Activated CD8-positive, alpha-beta T cell treated with anti-CD3 and anti-CD28 coated beads for 36 hours (primary cell): ENCODE results near the gene RFX3. TPM values are rescaled to one million over a fixed set of nuclear protein-coding genes. Genes with fewer than 3 reads are reported as not detected.

ENCODE experiments used
- ATAC-seq: fragments of 200-7000 bp; cut with Tn5 transposase; one replicate; pipeline ENCODE4 v1.10.0; 2021; ENCODE audit warnings: mild to moderate bottlenecking, moderate library complexity
- CTCF ChIA-PET: fragments of 350-600 bp; sonication (Branson Sonifier 250); formaldehyde crosslinking; loops from one replicate; lab custom pipeline; 2021; ENCODE audit warnings: antibody characterized with exemption; lab: Charles Lee
- POLR2A ChIA-PET: fragments of 350-600 bp; sonication (Branson Sonifier 250); formaldehyde crosslinking; loops from one replicate; lab custom pipeline; 2021; ENCODE audit warnings: antibody characterized with exemption; lab: Charles Lee
- DNase-seq: peaks from one replicate; pipeline ENCODE4 v3.0.0-alpha.2; 2020
- H3K27ac Mint-ChIP-seq: one replicate; pipeline ENCODE4 v1.8.0; 2021; ENCODE audit warnings: mild to moderate bottlenecking, mixed read lengths
- H3K27me3 Mint-ChIP-seq: one replicate; pipeline ENCODE4 v1.8.0; 2021; ENCODE audit warnings: mixed read lengths
- H3K36me3 Mint-ChIP-seq: one replicate; pipeline ENCODE4 v1.8.0; 2021; ENCODE audit warnings: low read depth, mixed read lengths
- H3K4me1 Mint-ChIP-seq: one replicate; pipeline ENCODE4 v1.8.0; 2021; ENCODE audit warnings: low read depth, mixed read lengths
- H3K4me3 Mint-ChIP-seq: one replicate; pipeline ENCODE4 v1.8.0; 2021; ENCODE audit warnings: mild to moderate bottlenecking, moderate library complexity, mixed read lengths
- H3K9me3 Mint-ChIP-seq: one replicate; pipeline ENCODE4 v1.8.0; 2021; ENCODE audit warnings: mixed read lengths
- intact Hi-C: fragments of 100-400 bp; cut with micrococcal nuclease; formaldehyde crosslinking; loops from one replicate; pipeline ENCODE4 v1.10.0; 2022
- total RNA-seq, 2 experiments: library from RNA; stranded (reverse); gene quantifications; one replicate each; pipeline ENCODE4 v1.2.3, GENCODE V29; 2021
- TF ChIP-seq, protein P1 (sequence below): fragments of 200-600 bp; IDR thresholded peaks from one replicate; pipeline ENCODE4 v1.8.0; 2022; ENCODE audit warnings: antibody characterized with exemption, mild to moderate bottlenecking

RFX3 gene
- total RNA-seq, 2 experiments from 2014 or later = 10.3 to 12.3 TPM

DNA sequence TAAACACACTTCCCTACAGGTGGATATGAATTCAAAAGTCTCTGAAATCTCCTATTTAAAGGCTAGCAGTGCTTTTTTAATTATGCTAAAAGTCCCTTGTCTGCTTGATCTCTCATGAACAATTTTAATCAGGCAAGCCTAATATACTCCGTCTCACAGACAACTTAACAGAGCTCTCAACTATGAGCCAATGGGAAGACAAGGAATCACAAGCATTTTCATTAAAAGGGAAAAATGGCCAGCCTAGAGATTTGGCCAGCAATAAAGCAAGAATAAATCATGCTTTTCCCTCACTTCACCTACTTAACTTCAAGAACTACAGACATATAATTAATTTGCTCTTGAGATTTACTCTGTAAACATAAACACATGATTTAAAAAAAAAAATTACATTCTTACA lies 78.0 kb downstream of the RFX3 start:
- TF ChIP-seq, protein P1, sequence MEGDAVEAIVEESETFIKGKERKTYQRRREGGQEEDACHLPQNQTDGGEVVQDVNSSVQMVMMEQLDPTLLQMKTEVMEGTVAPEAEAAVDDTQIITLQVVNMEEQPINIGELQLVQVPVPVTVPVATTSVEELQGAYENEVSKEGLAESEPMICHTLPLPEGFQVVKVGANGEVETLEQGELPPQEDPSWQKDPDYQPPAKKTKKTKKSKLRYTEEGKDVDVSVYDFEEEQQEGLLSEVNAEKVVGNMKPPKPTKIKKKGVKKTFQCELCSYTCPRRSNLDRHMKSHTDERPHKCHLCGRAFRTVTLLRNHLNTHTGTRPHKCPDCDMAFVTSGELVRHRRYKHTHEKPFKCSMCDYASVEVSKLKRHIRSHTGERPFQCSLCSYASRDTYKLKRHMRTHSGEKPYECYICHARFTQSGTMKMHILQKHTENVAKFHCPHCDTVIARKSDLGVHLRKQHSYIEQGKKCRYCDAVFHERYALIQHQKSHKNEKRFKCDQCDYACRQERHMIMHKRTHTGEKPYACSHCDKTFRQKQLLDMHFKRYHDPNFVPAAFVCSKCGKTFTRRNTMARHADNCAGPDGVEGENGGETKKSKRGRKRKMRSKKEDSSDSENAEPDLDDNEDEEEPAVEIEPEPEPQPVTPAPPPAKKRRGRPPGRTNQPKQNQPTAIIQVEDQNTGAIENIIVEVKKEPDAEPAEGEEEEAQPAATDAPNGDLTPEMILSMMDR = no peak
- H3K27me3 Mint-ChIP-seq = no peaks in the 10 kb centered on the region
- H3K4me3 Mint-ChIP-seq = no peak overlapping the region
- peaks cover 1% of the 10 kb centered on the region for H3K9me3 Mint-ChIP-seq
- intact Hi-C loops = no loop called here
- H3K27ac Mint-ChIP-seq = no peak overlapping the region
- peaks cover 4% of the 10 kb centered on the region for H3K4me1 Mint-ChIP-seq
- CTCF ChIA-PET = interaction anchor here (2.1 kb wide), 1 partner anchor 20 kb away, joined by 8 read pairs; no protein-coding TSS in a partner anchor
- no peak for ATAC-seq
- POLR2A ChIA-PET = no interaction called here
- peaks cover 15% of the 10 kb centered on the region for H3K36me3 Mint-ChIP-seq
- DNase-seq = no peak

DNA sequence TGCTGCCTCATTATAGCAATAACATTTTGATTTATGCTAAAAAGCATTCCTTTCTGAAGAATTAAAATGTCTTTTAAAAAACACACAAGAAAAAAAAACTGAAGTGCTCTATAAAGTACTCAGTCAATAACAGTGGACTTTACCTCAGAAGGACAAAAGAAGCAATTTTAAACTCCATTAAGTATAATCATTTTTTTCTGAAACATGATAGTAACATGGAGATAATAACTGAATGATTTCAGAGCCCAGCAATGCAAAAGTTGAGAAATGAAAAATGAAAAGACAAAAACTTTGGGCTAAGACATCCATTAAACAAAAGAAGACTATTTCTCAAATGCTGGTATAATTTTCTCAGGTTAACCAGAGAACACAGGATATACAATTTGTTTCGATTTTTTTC lies 78.7 kb downstream of the RFX3 start:
- H3K4me1 Mint-ChIP-seq = peaks cover 4% of the 10 kb centered on the region
- POLR2A ChIA-PET = no interaction called here
- CTCF ChIA-PET = interaction anchor here (2.1 kb wide), 1 partner anchor 21 kb away, joined by 8 read pairs; no protein-coding TSS in a partner anchor
- TF ChIP-seq, protein P1 = no peak
- no peak for ATAC-seq
- H3K36me3 Mint-ChIP-seq = peaks cover 15% of the 10 kb centered on the region
- no peak overlapping the region for H3K27ac Mint-ChIP-seq
- no peak overlapping the region for H3K4me3 Mint-ChIP-seq
- H3K9me3 Mint-ChIP-seq = peaks cover 1% of the 10 kb centered on the region
- H3K27me3 Mint-ChIP-seq = no peaks in the 10 kb centered on the region
- DNase-seq = no peak
- intact Hi-C loops = no loop called here

DNA sequence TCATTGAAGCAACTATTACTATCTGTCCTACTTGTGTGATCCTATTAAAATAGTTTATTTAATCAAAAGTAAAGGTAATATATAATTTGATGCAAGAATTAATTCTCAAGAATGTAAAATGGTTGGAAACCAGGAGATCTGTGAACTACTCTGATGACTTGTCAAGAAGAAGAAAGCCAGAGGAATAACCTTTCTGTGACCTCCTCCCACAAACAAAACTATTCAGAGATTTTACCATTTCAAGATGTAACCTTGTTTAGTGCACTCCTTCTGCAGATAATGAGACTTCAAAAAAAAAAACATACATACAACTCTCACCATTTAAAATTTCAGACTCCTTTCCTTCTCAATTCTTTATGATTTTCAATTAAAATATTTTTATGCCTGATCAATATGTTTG lies 79.5 kb downstream of the RFX3 start:
- H3K9me3 Mint-ChIP-seq = peaks cover 1% of the 10 kb centered on the region
- CTCF ChIA-PET = no interaction called here
- ATAC-seq (no peak), DNase-seq (no peak)
- TF ChIP-seq, protein P1 = no peak
- H3K4me1 Mint-ChIP-seq = peaks cover 5% of the 10 kb centered on the region
- no peak overlapping the region for H3K27ac Mint-ChIP-seq
- no peaks in the 10 kb centered on the region for H3K27me3 Mint-ChIP-seq
- POLR2A ChIA-PET = no interaction called here
- H3K4me3 Mint-ChIP-seq = no peak overlapping the region
- peaks cover 13% of the 10 kb centered on the region for H3K36me3 Mint-ChIP-seq
- intact Hi-C loops = no loop called here

DNA sequence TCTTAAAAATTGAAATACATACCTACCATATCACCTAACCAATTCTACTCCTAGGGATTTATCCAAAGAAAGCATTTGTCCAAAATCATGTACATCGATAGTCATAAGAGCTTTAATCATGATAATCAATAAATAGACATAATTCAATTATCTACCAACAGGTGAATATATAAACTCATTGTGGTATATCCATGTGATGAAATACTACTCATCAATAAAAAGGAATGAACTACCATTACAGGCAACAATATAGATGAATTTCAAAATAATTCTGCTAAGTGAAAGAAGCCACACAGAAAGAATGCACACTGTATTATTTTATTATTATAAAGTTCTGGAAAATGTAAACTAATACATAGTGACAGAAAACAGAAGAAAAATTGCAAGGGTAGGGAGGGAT lies 81.8 kb downstream of the RFX3 start:
- intact Hi-C loops = no loop called here
- TF ChIP-seq, protein P1 = no peak
- Mint-ChIP-seq H3K4me3 (no peak overlapping the region), H3K36me3 (peaks cover 10% of the 10 kb centered on the region), H3K27me3 (no peaks in the 10 kb centered on the region), H3K4me1 (peaks cover 6% of the 10 kb centered on the region), H3K27ac (no peak overlapping the region), H3K9me3 (peaks cover 1% of the 10 kb centered on the region)
- POLR2A ChIA-PET = no interaction called here
- DNase-seq (no peak), ATAC-seq (no peak)
- CTCF ChIA-PET = interaction anchor here (1.1 to 8.1 kb wide), 3 partner anchors 23 to 228 kb away, joined by 3 to 70 read pairs (median 3); no protein-coding TSS in a partner anchor

DNA sequence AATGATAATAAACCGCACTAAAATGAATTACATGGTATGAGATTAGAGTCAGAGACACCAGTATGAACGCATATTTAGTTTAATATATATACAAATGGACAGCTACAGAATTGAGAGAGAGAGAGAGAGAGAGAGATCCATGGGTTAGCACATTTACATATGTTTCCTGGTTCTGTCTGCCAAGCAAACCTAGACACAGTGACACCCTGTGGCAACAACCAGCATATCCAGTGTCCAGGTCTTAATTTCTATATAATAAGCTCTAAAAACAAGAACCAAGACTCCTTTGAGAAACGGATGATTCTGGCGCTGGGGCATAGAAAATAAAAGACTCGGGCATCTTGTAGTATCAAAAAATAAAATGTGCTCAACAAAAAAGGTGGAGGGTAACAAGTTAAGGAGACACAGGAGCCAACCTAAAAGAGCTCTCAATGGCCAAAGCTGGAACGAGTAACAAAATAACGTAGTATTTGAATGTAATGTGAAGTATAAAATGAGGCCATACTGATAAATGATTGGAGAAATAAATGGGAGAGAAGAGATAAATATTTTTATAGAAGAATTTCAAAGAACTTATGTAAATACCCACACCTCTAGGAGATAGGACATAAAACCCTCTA lies 84.5 kb downstream of the RFX3 start:
- ATAC-seq (peak; percentile 79), DNase-seq (peak; percentile 73)
- POLR2A ChIA-PET = no interaction called here
- TF ChIP-seq, protein P1 = peak; percentile 71
- H3K27me3 Mint-ChIP-seq = no peaks in the 10 kb centered on the region
- CTCF ChIA-PET = interaction anchor here (0.5 to 8.1 kb wide), 49 partner anchors 10 to 641 kb away, joined by 3 to 70 read pairs (median 4); no protein-coding TSS in a partner anchor
- peaks cover 2% of the 10 kb centered on the region for H3K4me1 Mint-ChIP-seq
- intact Hi-C loops = loop anchor here (2.0 kb wide), 1 partner anchor 201 kb away; no protein-coding TSS in a partner anchor
- no peak overlapping the region for H3K4me3 Mint-ChIP-seq
- peaks cover 13% of the 10 kb centered on the region for H3K36me3 Mint-ChIP-seq
- peaks cover 1% of the 10 kb centered on the region for H3K9me3 Mint-ChIP-seq
- no peak overlapping the region for H3K27ac Mint-ChIP-seq
